NCI-H345 treated with DMSO at 0.1 percent for 48 hours (cell line): ENCODE results near the gene BTG4.

Experiments
- DNase-seq: peaks from one replicate; lab custom pipeline; 2025; ENCODE audit not compliant: unreplicated experiment; lab: John Stamatoyannopoulos, UW

Gene BTG4

GRCh38 chr11:111494040-111494439 is 18.1 kb downstream of the BTG4 start:
- DNase-seq = no peak

GRCh38 chr11:111490496-111490895 is 21.7 kb downstream of the BTG4 start:
- no peak for DNase-seq

- DNase-seq = no peak
Measured at GRCh38 chr11:111483431-111483830, 28.8 kb downstream of the BTG4 start.

- DNase-seq = no peak
Measured at GRCh38 chr11:111479666-111480065, 32.5 kb downstream of the BTG4 start.

GRCh38 chr11:111477898-111478297 is 34.3 kb downstream of the BTG4 start:
- DNase-seq = no peak

GRCh38 chr11:111476956-111477355 is 35.2 kb downstream of the BTG4 start:
- DNase-seq = no peak

- no peak for DNase-seq
Measured at GRCh38 chr11:111476366-111476765, 35.8 kb downstream of the BTG4 start.

- DNase-seq = no peak
Measured at GRCh38 chr11:111474432-111474831, 37.8 kb downstream of the BTG4 start.

GRCh38 chr11:111472228-111472627 is 40.0 kb downstream of the BTG4 start:
- DNase-seq = no peak

GRCh38 chr11:111469200-111469599 is 43.0 kb downstream of the BTG4 start:
- DNase-seq = no peak

- DNase-seq = no peak
Measured at GRCh38 chr11:111466615-111467014, 45.6 kb downstream of the BTG4 start.

GRCh38 chr11:111465400-111465799 is 46.8 kb downstream of the BTG4 start:
- no peak for DNase-seq

GRCh38 chr11:111463276-111463675 is 48.9 kb downstream of the BTG4 start:
- DNase-seq = no peak

GRCh38 chr11:111462329-111462728 is 49.9 kb downstream of the BTG4 start:
- no peak for DNase-seq

GRCh38 chr11:111461460-111462235 is 50.5 kb downstream of the BTG4 start:
- DNase-seq = no peak

GRCh38 chr11:111460856-111461255 is 51.3 kb downstream of the BTG4 start:
- DNase-seq = no peak

- DNase-seq = no peak
Measured at GRCh38 chr11:111460340-111460739, 51.8 kb downstream of the BTG4 start.

GRCh38 chr11:111459506-111460270 is 52.5 kb downstream of the BTG4 start:
- no peak for DNase-seq

- DNase-seq = no peak
Measured at GRCh38 chr11:111457731-111458368, 54.3 kb downstream of the BTG4 start.

GRCh38 chr11:111456859-111457730 is 55.1 kb downstream of the BTG4 start:
- no peak for DNase-seq
